ENCODE data around the gene BTG4. TPM values are rescaled to one million over a fixed set of nuclear protein-coding genes. Genes with fewer than 3 reads are reported as not detected.

Gene BTG4
- total RNA-seq, 6 experiments from 2014 or later: not detected

GRCh38 chr11:111540114-111540936 is 28.1 kb upstream of the BTG4 start, which contains the start of gene LAYN:
LAYN (plus strand) TSS chr11:111540720; CDS start chr11:111540844, 124 bp downstream.
- H3K27ac Mint-ChIP-seq: peak within 1 kb of the TSS; percentile 93

GRCh38 chr11:111539426-111540113 is 27.4 kb upstream of the BTG4 start:
- Mint-ChIP-seq H3K4me1 (ENCODE audit: low read depth) (peaks cover 64% of the 10 kb centered on the region), H3K4me3 (peak overlapping the region; percentile 95), H3K27ac (peak overlapping the region; percentile 38; the same call in 1 of the 2 replicates), H3K36me3 (ENCODE audit: low read depth) (peaks cover 36% of the 10 kb centered on the region), H3K9me3 (no peaks in the 10 kb centered on the region), H3K27me3 (ENCODE audit: insufficient read depth) (no peaks in the 10 kb centered on the region; the same call in 1 of the 2 replicates)
- TF ChIP-seq CTCF (IDR thresholded peaks at IDR 0.05): no peak
- DNase-seq: no peak

More at GRCh38 chr11:111540114-111540936, 28.1 kb upstream of the BTG4 start, which contains the start of gene LAYN:
- no peak for DNase-seq
- H3K36me3 Mint-ChIP-seq (ENCODE audit: low read depth): peaks cover 44% of the 10 kb centered on the region
- no peak; the same call in 1 of the 2 replicates for TF ChIP-seq CTCF (IDR thresholded peaks at IDR 0.05)
- H3K9me3 Mint-ChIP-seq: no peaks in the 10 kb centered on the region
- peaks cover 56% of the 10 kb centered on the region for H3K4me1 Mint-ChIP-seq (ENCODE audit: low read depth)
- peak within 1 kb of the TSS; percentile 95 for H3K4me3 Mint-ChIP-seq
- no peaks in the 10 kb centered on the region; the same call in 1 of the 2 replicates for H3K27me3 Mint-ChIP-seq (ENCODE audit: insufficient read depth)

- Mint-ChIP-seq H3K4me1 (ENCODE audit: low read depth) (peaks cover 58% of the 10 kb centered on the region), H3K27me3 (ENCODE audit: insufficient read depth) (no peaks in the 10 kb centered on the region; the same call in 1 of the 2 replicates), H3K9me3 (no peaks in the 10 kb centered on the region), H3K36me3 (ENCODE audit: low read depth) (peaks cover 26% of the 10 kb centered on the region), H3K4me3 (no peak overlapping the region), H3K27ac (no peak overlapping the region)
- no peak for DNase-seq
- no peak for TF ChIP-seq CTCF (IDR thresholded peaks at IDR 0.05)
These were observed 26.4 kb upstream of the BTG4 start for GRCh38 chr11:111538407-111539114.

- Mint-ChIP-seq H3K4me3 (no peak overlapping the region), H3K27me3 (ENCODE audit: insufficient read depth) (no peaks in the 10 kb centered on the region; the same call in 1 of the 2 replicates), H3K36me3 (ENCODE audit: low read depth) (peaks cover 15% of the 10 kb centered on the region), H3K9me3 (no peaks in the 10 kb centered on the region), H3K27ac (no peak overlapping the region), H3K4me1 (ENCODE audit: low read depth) (peaks cover 49% of the 10 kb centered on the region)
- no peak for DNase-seq
- no peak for TF ChIP-seq CTCF (IDR thresholded peaks at IDR 0.05)
These were observed 25.2 kb upstream of the BTG4 start for GRCh38 chr11:111537336-111537860.

- Mint-ChIP-seq H3K27me3 (ENCODE audit: insufficient read depth) (no peaks in the 10 kb centered on the region), H3K4me3 (no peak overlapping the region), H3K27ac (no peak overlapping the region; the same call in 1 of the 2 replicates), H3K9me3 (no peaks in the 10 kb centered on the region), H3K4me1 (ENCODE audit: low read depth) (peaks cover 55% of the 10 kb centered on the region), H3K36me3 (ENCODE audit: low read depth) (peaks cover 11% of the 10 kb centered on the region; the same call in 1 of the 2 replicates)
- no peak for DNase-seq
- TF ChIP-seq CTCF (IDR thresholded peaks at IDR 0.05): no peak
These were observed 23.1 kb upstream of the BTG4 start for GRCh38 chr11:111535281-111535680.

All from HFFc6 (cell line).